C4-2B (cell line): ENCODE data around the gene TAPT1.

Experiments
- CTCF ChIP-seq: fragments of 450-650 bp; conservative IDR thresholded peaks from 2 replicates; pipeline ENCODE4 v1.5.1; 2017; ENCODE audit warnings: mild to moderate bottlenecking
- ZFX ChIP-seq: fragments of 450-650 bp; IDR thresholded peaks from 2 replicates; pipeline ENCODE4 v1.6.1; 2017

- no peak for TF ChIP-seq CTCF
- no peak for TF ChIP-seq ZFX
These were observed 63.4 kb downstream of the TAPT1 start for GRCh38 chr4:16162891-16163290.
